ENCODE data around the gene F12.

The F12 gene

DNA sequence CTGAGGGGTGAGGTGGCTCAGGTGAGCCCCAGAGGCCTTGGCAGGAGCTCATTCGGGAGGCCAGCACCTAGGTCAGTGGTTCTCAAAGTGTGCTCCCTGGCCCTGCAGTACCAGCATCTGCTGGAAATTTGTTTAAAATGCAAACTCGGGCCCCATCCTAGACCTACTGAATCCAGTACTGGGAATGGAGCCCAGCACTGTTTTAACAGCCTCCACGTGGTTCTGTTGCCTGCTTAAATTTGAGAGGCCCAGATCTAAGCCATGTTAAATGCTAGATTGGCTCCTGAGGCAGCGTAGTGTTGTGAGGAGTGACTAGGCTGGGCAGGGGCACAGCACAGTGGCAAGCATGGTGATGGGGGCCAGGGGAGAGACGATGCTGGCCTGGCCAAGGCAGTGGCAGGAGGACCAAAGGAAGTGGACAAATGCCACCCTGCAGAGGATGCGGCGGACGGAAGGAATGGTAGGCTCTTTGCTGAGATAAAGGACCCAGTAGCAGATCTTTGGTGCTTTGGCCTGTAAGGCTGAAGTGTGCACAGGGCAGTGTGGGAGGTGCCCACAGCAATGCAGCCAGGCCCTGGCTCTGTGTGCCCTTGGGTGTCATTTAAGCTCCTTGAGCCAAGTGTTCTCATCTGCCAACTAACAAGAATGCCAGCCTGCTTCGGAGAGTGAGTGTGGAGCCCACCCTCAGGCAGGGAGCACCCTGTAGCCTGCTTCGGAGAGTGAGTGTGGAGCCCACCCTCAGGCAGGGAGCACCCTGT is 41.5 kb upstream of the F12 start:
- H3K27ac ChIP-seq (replicated peaks): no peak overlapping the region
- no peak for TF ChIP-seq GABPA (IDR thresholded peaks at IDR 0.05; ENCODE audit: low read depth)
- TF ChIP-seq, protein P1, sequence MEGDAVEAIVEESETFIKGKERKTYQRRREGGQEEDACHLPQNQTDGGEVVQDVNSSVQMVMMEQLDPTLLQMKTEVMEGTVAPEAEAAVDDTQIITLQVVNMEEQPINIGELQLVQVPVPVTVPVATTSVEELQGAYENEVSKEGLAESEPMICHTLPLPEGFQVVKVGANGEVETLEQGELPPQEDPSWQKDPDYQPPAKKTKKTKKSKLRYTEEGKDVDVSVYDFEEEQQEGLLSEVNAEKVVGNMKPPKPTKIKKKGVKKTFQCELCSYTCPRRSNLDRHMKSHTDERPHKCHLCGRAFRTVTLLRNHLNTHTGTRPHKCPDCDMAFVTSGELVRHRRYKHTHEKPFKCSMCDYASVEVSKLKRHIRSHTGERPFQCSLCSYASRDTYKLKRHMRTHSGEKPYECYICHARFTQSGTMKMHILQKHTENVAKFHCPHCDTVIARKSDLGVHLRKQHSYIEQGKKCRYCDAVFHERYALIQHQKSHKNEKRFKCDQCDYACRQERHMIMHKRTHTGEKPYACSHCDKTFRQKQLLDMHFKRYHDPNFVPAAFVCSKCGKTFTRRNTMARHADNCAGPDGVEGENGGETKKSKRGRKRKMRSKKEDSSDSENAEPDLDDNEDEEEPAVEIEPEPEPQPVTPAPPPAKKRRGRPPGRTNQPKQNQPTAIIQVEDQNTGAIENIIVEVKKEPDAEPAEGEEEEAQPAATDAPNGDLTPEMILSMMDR (IDR thresholded peaks at IDR 0.05; ENCODE audit: insufficient read depth, low read length): no peak
- 0 out of 2 replicates have a peak, but pooled peaks have one; percentile 2 for TF ChIP-seq POLR2AphosphoS5 (IDR thresholded peaks at IDR 0.05; ENCODE audit: low read depth)
- no peak for TF ChIP-seq SPI1 (IDR thresholded peaks at IDR 0.05; ENCODE audit: borderline replicate concordance, low read depth)
- TF ChIP-seq, protein P2, sequence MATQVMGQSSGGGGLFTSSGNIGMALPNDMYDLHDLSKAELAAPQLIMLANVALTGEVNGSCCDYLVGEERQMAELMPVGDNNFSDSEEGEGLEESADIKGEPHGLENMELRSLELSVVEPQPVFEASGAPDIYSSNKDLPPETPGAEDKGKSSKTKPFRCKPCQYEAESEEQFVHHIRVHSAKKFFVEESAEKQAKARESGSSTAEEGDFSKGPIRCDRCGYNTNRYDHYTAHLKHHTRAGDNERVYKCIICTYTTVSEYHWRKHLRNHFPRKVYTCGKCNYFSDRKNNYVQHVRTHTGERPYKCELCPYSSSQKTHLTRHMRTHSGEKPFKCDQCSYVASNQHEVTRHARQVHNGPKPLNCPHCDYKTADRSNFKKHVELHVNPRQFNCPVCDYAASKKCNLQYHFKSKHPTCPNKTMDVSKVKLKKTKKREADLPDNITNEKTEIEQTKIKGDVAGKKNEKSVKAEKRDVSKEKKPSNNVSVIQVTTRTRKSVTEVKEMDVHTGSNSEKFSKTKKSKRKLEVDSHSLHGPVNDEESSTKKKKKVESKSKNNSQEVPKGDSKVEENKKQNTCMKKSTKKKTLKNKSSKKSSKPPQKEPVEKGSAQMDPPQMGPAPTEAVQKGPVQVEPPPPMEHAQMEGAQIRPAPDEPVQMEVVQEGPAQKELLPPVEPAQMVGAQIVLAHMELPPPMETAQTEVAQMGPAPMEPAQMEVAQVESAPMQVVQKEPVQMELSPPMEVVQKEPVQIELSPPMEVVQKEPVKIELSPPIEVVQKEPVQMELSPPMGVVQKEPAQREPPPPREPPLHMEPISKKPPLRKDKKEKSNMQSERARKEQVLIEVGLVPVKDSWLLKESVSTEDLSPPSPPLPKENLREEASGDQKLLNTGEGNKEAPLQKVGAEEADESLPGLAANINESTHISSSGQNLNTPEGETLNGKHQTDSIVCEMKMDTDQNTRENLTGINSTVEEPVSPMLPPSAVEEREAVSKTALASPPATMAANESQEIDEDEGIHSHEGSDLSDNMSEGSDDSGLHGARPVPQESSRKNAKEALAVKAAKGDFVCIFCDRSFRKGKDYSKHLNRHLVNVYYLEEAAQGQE (IDR thresholded peaks at IDR 0.05; ENCODE audit: insufficient replicate concordance, low read depth): no peak
- no peak for DNase-seq (ENCODE audit: low read depth in 1 of 2, low spot score in 1 of 2)

DNA sequence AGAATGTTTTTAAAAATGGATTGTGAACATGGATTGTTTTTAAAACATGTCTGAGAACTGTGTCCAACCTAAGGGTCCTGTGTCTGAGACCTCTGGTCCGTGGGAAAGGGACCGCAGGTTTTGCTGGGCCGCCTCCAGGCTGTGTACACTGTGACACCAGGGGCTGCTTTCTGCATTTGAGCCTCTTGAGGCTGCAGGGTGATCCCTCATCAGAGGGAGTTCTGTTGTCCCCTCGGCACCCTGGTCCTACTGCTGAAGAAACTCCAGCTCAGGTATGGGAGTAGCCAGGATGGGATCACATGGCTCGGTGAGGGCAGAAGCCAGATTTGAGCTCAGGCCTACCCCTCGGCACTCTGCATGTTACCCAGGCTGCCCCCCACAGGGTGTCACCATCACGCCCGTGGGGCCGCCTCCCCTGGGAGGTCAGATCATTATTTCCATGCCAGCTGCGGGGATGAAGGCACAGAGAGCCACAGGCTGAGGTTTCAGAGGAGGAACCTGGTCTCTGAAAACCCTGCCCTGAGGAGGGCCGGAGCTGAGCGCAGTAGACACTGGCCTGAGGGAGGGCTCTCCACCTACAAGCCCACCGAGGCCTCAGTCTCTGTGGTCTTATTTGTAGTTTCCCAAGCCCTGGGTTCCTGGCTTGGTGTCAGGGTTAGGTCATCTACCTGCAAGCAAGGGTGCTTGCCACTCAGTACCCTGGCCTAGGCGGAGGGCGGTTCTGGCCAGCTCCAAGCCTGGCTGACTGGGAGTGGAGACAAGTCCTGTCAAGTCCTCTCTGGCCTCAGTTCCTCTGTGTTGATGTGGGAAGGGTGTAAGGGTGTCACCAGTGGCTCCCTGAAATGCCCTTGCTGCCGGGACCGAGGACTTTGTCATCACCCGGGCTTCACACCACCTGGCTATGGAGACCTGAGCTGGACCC is 40.0 kb upstream of the F12 start:
- no peak for DNase-seq (ENCODE audit: low read depth in 1 of 2, low spot score in 1 of 2)
- H3K27me3 ChIP-seq (ENCODE audit: insufficient read depth, poor library complexity, severe bottlenecking): no peaks in the 10 kb centered on the region
- TF ChIP-seq POLR2AphosphoS5 (IDR thresholded peaks at IDR 0.05; ENCODE audit: low read depth): no peak; the same call in 1 of the 2 replicates
- TF ChIP-seq, protein P2 (IDR thresholded peaks at IDR 0.05; ENCODE audit: insufficient replicate concordance, low read depth): no peak
- TF ChIP-seq, protein P1 (IDR thresholded peaks at IDR 0.05; ENCODE audit: insufficient read depth, low read length): no peak
- no peak for TF ChIP-seq GABPA (IDR thresholded peaks at IDR 0.05; ENCODE audit: low read depth)
- no peak for TF ChIP-seq SPI1 (IDR thresholded peaks at IDR 0.05; ENCODE audit: borderline replicate concordance, low read depth)
- no peak overlapping the region for H3K4me3 ChIP-seq (replicated peaks; ENCODE audit: insufficient read depth, low read length)
- no peak overlapping the region for H3K27ac ChIP-seq (replicated peaks)

More for the DNA sequence above, 41.5 kb upstream of the F12 start:
- H3K4me3 ChIP-seq (replicated peaks; ENCODE audit: insufficient read depth, low read length): no peak overlapping the region
- H3K27me3 ChIP-seq (ENCODE audit: insufficient read depth, poor library complexity, severe bottlenecking): no peaks in the 10 kb centered on the region

DNA sequence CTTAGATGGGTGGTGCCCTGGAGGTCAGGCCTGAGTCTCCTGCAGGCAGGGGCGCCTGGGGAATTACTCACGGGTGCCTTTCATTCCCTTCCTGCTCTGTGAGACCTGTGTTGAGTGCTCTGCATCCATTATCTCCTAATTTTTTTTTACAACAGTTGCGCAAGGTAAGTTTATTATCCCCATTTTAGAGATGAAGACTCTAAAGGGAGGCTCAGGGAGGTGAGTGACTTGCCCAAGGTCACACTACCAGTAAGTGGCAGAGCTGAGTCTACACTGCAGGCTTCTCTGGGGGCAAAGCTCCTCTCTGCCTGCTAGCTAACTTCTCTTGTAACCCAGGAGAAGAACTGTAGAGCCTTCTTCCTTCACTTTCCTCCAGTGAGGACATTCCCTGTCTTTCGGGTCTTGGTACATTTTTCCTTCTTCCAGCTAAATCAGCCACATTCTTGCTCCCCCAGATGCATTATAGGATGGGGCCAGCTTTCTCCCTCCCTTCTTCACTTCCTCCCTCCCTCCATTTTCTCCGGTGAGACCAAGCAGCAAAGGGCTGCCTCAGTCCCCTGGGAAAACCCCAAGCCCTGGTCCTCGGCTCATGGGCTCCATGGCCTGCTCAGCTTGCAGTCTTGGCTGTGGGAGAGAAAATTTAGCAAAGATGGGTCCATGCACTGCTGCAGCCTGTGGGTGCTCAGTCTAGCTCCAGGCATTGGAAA is 39.0 kb upstream of the F12 start:
- TF ChIP-seq, protein P1 (IDR thresholded peaks at IDR 0.05; ENCODE audit: insufficient read depth, low read length): no peak
- TF ChIP-seq, protein P2 (IDR thresholded peaks at IDR 0.05; ENCODE audit: insufficient replicate concordance, low read depth): no peak
- no peak; the same call in 1 of the 2 replicates for TF ChIP-seq POLR2AphosphoS5 (IDR thresholded peaks at IDR 0.05; ENCODE audit: low read depth)
- TF ChIP-seq GABPA (IDR thresholded peaks at IDR 0.05; ENCODE audit: low read depth): no peak
- no peak for TF ChIP-seq SPI1 (IDR thresholded peaks at IDR 0.05; ENCODE audit: borderline replicate concordance, low read depth)
- no peak for DNase-seq (ENCODE audit: low read depth in 1 of 2, low spot score in 1 of 2)
- H3K4me3 ChIP-seq (replicated peaks; ENCODE audit: insufficient read depth, low read length): 0 out of 2 replicates have a peak overlapping the region, but pooled peaks have one; percentile 26
- H3K27me3 ChIP-seq (ENCODE audit: insufficient read depth, poor library complexity, severe bottlenecking): no peaks in the 10 kb centered on the region
- H3K27ac ChIP-seq (replicated peaks): no peak overlapping the region

Data from HL-60 (cell line).